Muscle of leg (tissue), 11 donors: ENCODE data around the gene PKN2. TPM values are rescaled to one million over a fixed set of nuclear protein-coding genes. Genes with fewer than 3 reads are reported as not detected.
"Not testable (repeated sequence)": the region's sequence is repeated elsewhere in the genome, so short reads cannot be mapped to it uniquely, and the experiment has no call there.

ENCODE experiments used
- DNase-seq: peaks from one replicate; pipeline ENCODE4 v3.0.0; 2013
- H3K27ac ChIP-seq: one replicate; pipeline ENCODE4 v1.5.1; 2013; ENCODE audit warnings: mild to moderate bottlenecking, low read length, control low read depth
- H3K27me3 ChIP-seq: one replicate; pipeline ENCODE4 v1.6.1; 2013; ENCODE audit warnings: low read length; ENCODE audit not compliant: control insufficient read depth, insufficient read depth
- H3K36me3 ChIP-seq: one replicate; pipeline ENCODE4 v1.6.1; 2013; ENCODE audit warnings: low read length; ENCODE audit not compliant: control insufficient read depth, insufficient read depth
- H3K4me1 ChIP-seq: one replicate; pipeline ENCODE4 v1.6.1; 2013; ENCODE audit warnings: low read length; ENCODE audit not compliant: control insufficient read depth, insufficient read depth
- H3K4me3 ChIP-seq: one replicate; pipeline ENCODE4 v1.5.1; 2013; ENCODE audit warnings: low read length, control low read depth
- H3K9me3 ChIP-seq: replicated peaks from 2 replicates; pipeline ENCODE4 v1.6.1; 2013; ENCODE audit warnings: low read depth, low read length; ENCODE audit not compliant: control insufficient read depth
- WGBS: methylation state at CpG from one replicate; pipeline ENCODE4 v1.1.5; 2013; ENCODE audit warnings: missing lambda C conversion rate; ENCODE audit not compliant: insufficient coverage; 5-methylcytosine and 5-hydroxymethylcytosine counted together
- polyA plus RNA-seq, 8 donors: library from polyadenylated mRNA; unstranded; fragments of 120-200 nt; gene quantifications; one replicate each; pipeline versions ENCODE4 v1.2.1 to v1.2.3, GENCODE V29; 2013; ENCODE audit warnings: inconsistent platforms in 1 of 8, low replicate concordance in 1 of 8; ENCODE audit not compliant: insufficient read length in 8 of 8, insufficient read depth in 1 of 8
- total RNA-seq: library from RNA; stranded (reverse); fragments of 120-200 nt; gene quantifications from one replicate; pipeline ENCODE4 v1.2.4, GENCODE V29; 2013

The PKN2 gene
- total and polyA plus RNA-seq, 9 donors: 25.9 to 39.7 (median 29.0) TPM

GRCh38 chr1:88698140-88698539, 14.1 kb downstream of the PKN2 start:
- Histone ChIP-seq H3K9me3 (no peaks in the 10 kb centered on the region), H3K4me1 (no peaks in the 10 kb centered on the region), H3K36me3 (peaks cover 2% of the 10 kb centered on the region), H3K27me3 (no peaks in the 10 kb centered on the region), H3K27ac (no peak overlapping the region), H3K4me3 (no peak overlapping the region)
- no CpG with 5 or more reads among the region's 2 CpGs for WGBS
- DNase-seq: no peak

DNA sequence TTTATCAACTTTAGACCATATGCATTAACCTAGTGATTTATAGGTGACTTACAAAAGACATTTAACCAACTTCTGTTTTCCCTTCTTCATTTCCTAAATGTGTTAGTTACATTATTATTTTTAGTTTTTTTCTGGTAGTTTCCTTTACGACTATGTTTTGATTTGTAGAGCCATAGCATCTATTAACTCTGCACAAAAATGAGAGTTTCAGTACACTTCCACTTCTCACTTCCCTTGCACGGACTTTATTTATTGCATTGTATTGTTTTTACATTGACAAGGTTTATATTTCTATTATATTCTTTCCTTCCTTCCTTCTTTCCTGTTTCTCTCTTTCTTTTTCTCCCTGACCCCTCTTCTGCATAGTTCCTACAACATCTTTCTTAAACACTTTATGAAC, 14.7 kb downstream of the PKN2 start:
- WGBS: no CpG with 5 or more reads among the region's 2 CpGs
- H3K4me3 ChIP-seq: no peak overlapping the region
- no peaks in the 10 kb centered on the region for H3K4me1 ChIP-seq
- no peaks in the 10 kb centered on the region for H3K36me3 ChIP-seq
- no peak for DNase-seq
- no peak overlapping the region for H3K27ac ChIP-seq
- no peaks in the 10 kb centered on the region for H3K27me3 ChIP-seq
- H3K9me3 ChIP-seq: no peaks in the 10 kb centered on the region

- DNase-seq: no peak
- 83% methylated on average over 3 of the region's 5 CpGs for WGBS
- no peaks in the 10 kb centered on the region for H3K9me3 ChIP-seq
- H3K36me3 ChIP-seq: no peaks in the 10 kb centered on the region
- H3K27ac ChIP-seq: no peak overlapping the region
- no peaks in the 10 kb centered on the region for H3K27me3 ChIP-seq
- no peaks in the 10 kb centered on the region for H3K4me1 ChIP-seq
- no peak overlapping the region for H3K4me3 ChIP-seq
These were observed 16.4 kb downstream of the PKN2 start for GRCh38 chr1:88700425-88701013.

DNA sequence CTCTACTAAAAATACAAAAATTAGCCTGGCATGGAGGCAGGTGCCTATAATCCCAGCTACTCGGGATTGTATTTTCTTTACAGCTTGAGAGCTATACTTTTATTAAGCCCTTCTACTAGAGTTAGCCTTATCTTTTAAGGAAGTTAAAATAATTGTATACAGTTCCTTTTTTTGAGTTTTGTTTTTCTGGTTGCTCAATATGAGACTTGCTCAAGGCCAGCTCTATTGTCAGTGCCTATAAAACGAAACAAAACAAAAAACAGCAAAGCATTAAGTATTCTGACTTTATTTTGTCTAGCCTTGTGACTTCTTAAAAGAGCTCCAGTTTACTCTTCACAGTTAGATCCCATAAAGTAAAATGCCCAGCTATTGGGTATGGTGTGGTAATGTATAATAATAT, 17.2 kb downstream of the PKN2 start:
- no peak overlapping the region for H3K4me3 ChIP-seq
- H3K36me3 ChIP-seq: no peaks in the 10 kb centered on the region
- DNase-seq: peak; percentile 43
- H3K27ac ChIP-seq: no peak overlapping the region
- no peaks in the 10 kb centered on the region for H3K27me3 ChIP-seq
- no peaks in the 10 kb centered on the region for H3K9me3 ChIP-seq
- no peaks in the 10 kb centered on the region for H3K4me1 ChIP-seq
- no CpG with 5 or more reads among the region's 2 CpGs for WGBS

- H3K4me3 ChIP-seq, H3K9me3 ChIP-seq, H3K4me1 ChIP-seq, H3K27ac ChIP-seq, DNase-seq, H3K36me3 ChIP-seq, H3K27me3 ChIP-seq: not testable (repeated sequence)
- 100% methylated on average over 2 of the region's 5 CpGs for WGBS
These were observed 17.7 kb downstream of the PKN2 start for GRCh38 chr1:88701793-88702192.

GRCh38 chr1:88708011-88708410, 23.9 kb downstream of the PKN2 start:
- peaks cover 7% of the 10 kb centered on the region for H3K36me3 ChIP-seq
- no CpG with 5 or more reads among the region's 2 CpGs for WGBS
- no peaks in the 10 kb centered on the region for H3K4me1 ChIP-seq
- no peak overlapping the region for H3K4me3 ChIP-seq
- H3K27me3 ChIP-seq: no peaks in the 10 kb centered on the region
- no peak overlapping the region for H3K27ac ChIP-seq
- no peak for DNase-seq
- H3K9me3 ChIP-seq: no peaks in the 10 kb centered on the region

GRCh38 chr1:88712907-88713306, 28.8 kb downstream of the PKN2 start:
- no CpG with 5 or more reads among the region's 1 CpG for WGBS
- not testable (repeated sequence) for DNase-seq, H3K27ac ChIP-seq, H3K4me3 ChIP-seq, H3K9me3 ChIP-seq, H3K27me3 ChIP-seq, H3K4me1 ChIP-seq, H3K36me3 ChIP-seq

GRCh38 chr1:88716571-88716970, 32.5 kb downstream of the PKN2 start:
- not testable (repeated sequence) for H3K27ac ChIP-seq, H3K4me3 ChIP-seq, H3K27me3 ChIP-seq, H3K36me3 ChIP-seq, H3K9me3 ChIP-seq, DNase-seq, H3K4me1 ChIP-seq
- no CpG with 5 or more reads among the region's 2 CpGs for WGBS

DNA sequence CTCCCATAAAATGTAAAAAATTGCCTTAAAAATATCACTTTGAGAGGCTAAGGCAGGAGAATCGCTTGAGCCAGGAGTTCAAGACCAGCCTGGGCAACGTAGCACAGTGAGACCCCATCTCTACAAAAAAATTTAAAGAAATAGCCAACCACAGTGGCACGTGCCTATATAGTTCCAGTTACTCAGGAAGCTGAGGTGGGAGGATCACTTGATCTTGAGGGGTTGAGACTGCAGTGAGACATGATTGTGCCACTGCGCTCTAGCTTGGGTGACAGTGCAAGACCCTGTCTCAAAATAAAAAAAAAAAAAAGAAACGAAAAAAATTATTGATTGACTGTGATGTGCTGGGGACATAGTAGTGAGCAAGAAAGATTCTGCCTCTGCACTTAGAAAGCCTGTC, 38.4 kb downstream of the PKN2 start:
- no peaks in the 10 kb centered on the region for H3K36me3 ChIP-seq
- DNase-seq: no peak
- no peak overlapping the region for H3K4me3 ChIP-seq
- WGBS: no CpG with 5 or more reads among the region's 5 CpGs
- no peaks in the 10 kb centered on the region for H3K4me1 ChIP-seq
- no peak overlapping the region for H3K27ac ChIP-seq
- H3K27me3 ChIP-seq: no peaks in the 10 kb centered on the region
- no peaks in the 10 kb centered on the region for H3K9me3 ChIP-seq

- Histone ChIP-seq H3K36me3 (peaks cover 9% of the 10 kb centered on the region), H3K9me3 (no peaks in the 10 kb centered on the region), H3K4me1 (no peaks in the 10 kb centered on the region), H3K27ac (no peak overlapping the region), H3K27me3 (no peaks in the 10 kb centered on the region), H3K4me3 (no peak overlapping the region)
- DNase-seq: no peak
These were observed 42.6 kb downstream of the PKN2 start for GRCh38 chr1:88726697-88727096.

DNA sequence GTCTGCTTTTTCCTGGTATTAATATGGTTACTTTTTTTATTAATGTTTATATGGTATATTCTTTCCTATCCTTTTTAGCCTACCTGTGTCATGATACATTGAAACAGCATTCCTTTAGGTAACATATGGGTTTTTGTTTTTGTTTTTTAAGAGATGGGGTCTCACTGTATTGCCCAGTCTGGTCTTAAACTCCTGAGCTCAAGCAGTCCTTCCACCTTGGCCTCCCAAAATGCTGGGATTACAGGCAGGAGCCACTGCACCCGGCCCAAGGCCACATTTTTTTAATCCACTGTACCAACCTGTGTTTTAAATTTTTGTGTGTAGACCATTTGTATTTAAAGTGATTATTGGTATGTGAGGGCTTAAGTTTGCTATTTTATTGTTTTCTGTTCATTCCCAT, 43.1 kb downstream of the PKN2 start:
- DNase-seq: no peak
- WGBS: no CpG with 5 or more reads among the region's 1 CpG
- no peaks in the 10 kb centered on the region for H3K4me1 ChIP-seq

More for the DNA sequence above, 43.1 kb downstream of the PKN2 start:
- H3K36me3 ChIP-seq: peaks cover 9% of the 10 kb centered on the region
- no peak overlapping the region for H3K4me3 ChIP-seq
- H3K27ac ChIP-seq: no peak overlapping the region
- H3K9me3 ChIP-seq: no peaks in the 10 kb centered on the region
- H3K27me3 ChIP-seq: no peaks in the 10 kb centered on the region
